CD14-positive monocyte (primary cell): ENCODE data around the gene ZNF423. TPM values are rescaled to one million over a fixed set of nuclear protein-coding genes. Genes with fewer than 3 reads are reported as not detected.
A peak's percentile ranks its signal among the peaks of the same experiment; 100 is the strongest.

Source experiments
- DNase-seq, 3 donors: peaks; one replicate each; pipeline ENCODE4 v3.0.0-alpha.2; 2011 to 2022
- H2AFZ ChIP-seq: 2 replicates; pipeline ENCODE4 v1.6.0; 2012; ENCODE audit warnings: mild to moderate bottlenecking, low read depth, low read length, inconsistent platforms; ENCODE audit not compliant: insufficient read depth, poor library complexity, severe bottlenecking
- H3K27ac ChIP-seq, 2 donors: 1 replicate in 1 of 2; 2 replicates in 1 of 2; pipeline ENCODE4 v1.5.1; 2012 to 2013; ENCODE audit warnings: low read length in 2 of 2, control low read depth in 1 of 2, inconsistent platforms in 1 of 2, low read depth in 1 of 2, mild to moderate bottlenecking in 1 of 2
- H3K27me3 ChIP-seq, 2 donors: one replicate each; pipeline versions ENCODE4 v1.6.0 to v1.6.1; 2011 to 2013; ENCODE audit warnings: low read length in 2 of 2; ENCODE audit not compliant: control insufficient read depth in 2 of 2, insufficient read depth in 2 of 2
- H3K36me3 ChIP-seq, 2 donors: replicated peaks in 1 of 2; 1 replicate in 1 of 2; 2 replicates in 1 of 2; pipeline versions ENCODE4 v1.5.1 to v1.6.1; 2012 to 2013; ENCODE audit warnings: low read length in 2 of 2, control low read depth in 1 of 2, inconsistent platforms in 1 of 2, mild to moderate bottlenecking in 1 of 2; ENCODE audit not compliant: insufficient read depth in 2 of 2, control insufficient read depth in 1 of 2
- H3K4me1 ChIP-seq, 2 donors: 1 replicate in 1 of 2; 2 replicates in 1 of 2; pipeline versions ENCODE4 v1.5.1 to v1.6.1; 2012 to 2013; ENCODE audit warnings: low read length in 2 of 2, control low read depth in 1 of 2, inconsistent platforms in 1 of 2, mild to moderate bottlenecking in 1 of 2, moderate library complexity in 1 of 2; ENCODE audit not compliant: insufficient read depth in 2 of 2, control insufficient read depth in 1 of 2
- H3K4me2 ChIP-seq: replicated peaks from 2 replicates; pipeline ENCODE3; 2012; ENCODE audit warnings: low read length, moderate library complexity, mild to moderate bottlenecking; ENCODE audit not compliant: poor library complexity, severe bottlenecking; ENCODE audit errors: extremely low read depth
- H3K4me3 ChIP-seq, 3 experiments: fragments of 200-600 bp in 1 of 3; sonication (generic) in 1 of 3; replicated peaks in 1 of 3; 1 replicate in 2 of 3; 2 replicates in 1 of 3; pipeline ENCODE4 v1.5.1; 2011 to 2013; ENCODE audit warnings: low read length in 3 of 3, mild to moderate bottlenecking in 3 of 3, control low read depth in 2 of 3, low read depth in 2 of 3, inconsistent platforms in 1 of 3, moderate library complexity in 1 of 3
- H3K79me2 ChIP-seq: 2 replicates; pipeline ENCODE4 v1.6.0; 2012; ENCODE audit warnings: mild to moderate bottlenecking, control low read depth, inconsistent platforms, low read length, moderate library complexity; ENCODE audit not compliant: insufficient read depth
- H3K9ac ChIP-seq: 2 replicates; pipeline ENCODE4 v1.6.0; 2017; ENCODE audit warnings: low read length, mild to moderate bottlenecking; ENCODE audit not compliant: insufficient read depth, poor library complexity, severe bottlenecking
- H3K9me3 ChIP-seq, 2 donors: replicated peaks in 1 of 2; 1 replicate in 1 of 2; 2 replicates in 1 of 2; pipeline versions ENCODE4 v1.5.1 to v1.6.1; 2012 to 2013; ENCODE audit warnings: low read length in 2 of 2, control low read depth in 1 of 2; ENCODE audit not compliant: control insufficient read depth in 1 of 2, insufficient read depth in 1 of 2
- H4K20me1 ChIP-seq: 2 replicates; pipeline ENCODE4 v1.6.0; 2012; ENCODE audit warnings: mild to moderate bottlenecking, low read length, control low read depth, moderate library complexity; ENCODE audit not compliant: insufficient read depth
- H3K27ac Mint-ChIP-seq, 7 donors: one replicate each; pipeline ENCODE4 v1.8.0; 2020; ENCODE audit warnings: mild to moderate bottlenecking in 7 of 7, mixed read lengths in 7 of 7, moderate library complexity in 6 of 7, inconsistent platforms in 2 of 7
- H3K27me3 Mint-ChIP-seq, 3 donors: one replicate each; pipeline ENCODE4 v1.8.0; 2021 to 2022; ENCODE audit warnings: low read depth in 3 of 3, mild to moderate bottlenecking in 3 of 3, mixed read lengths in 3 of 3, moderate library complexity in 3 of 3, inconsistent platforms in 1 of 3
- H3K36me3 Mint-ChIP-seq, 2 donors: one replicate each; pipeline ENCODE4 v1.8.0; 2020; ENCODE audit warnings: mixed read lengths in 2 of 2, inconsistent platforms in 1 of 2, mild to moderate bottlenecking in 1 of 2
- H3K4me1 Mint-ChIP-seq: one replicate; pipeline ENCODE4 v1.8.0; 2020; ENCODE audit warnings: mild to moderate bottlenecking, mixed read lengths
- H3K4me3 Mint-ChIP-seq, 2 donors: one replicate each; pipeline ENCODE4 v1.8.0; 2020; ENCODE audit warnings: mild to moderate bottlenecking in 2 of 2, mixed read lengths in 2 of 2, moderate library complexity in 1 of 2
- H3K9me3 Mint-ChIP-seq, 7 donors: one replicate each; pipeline ENCODE4 v1.8.0; 2020 to 2022; ENCODE audit warnings: mixed read lengths in 7 of 7, mild to moderate bottlenecking in 6 of 7, moderate library complexity in 6 of 7, inconsistent platforms in 2 of 7
- CTCF ChIP-seq: fragments of 200-600 bp; IDR thresholded peaks from one replicate; pipeline ENCODE4 v1.8.0; 2022; ENCODE audit warnings: antibody characterized with exemption, mild to moderate bottlenecking
- WGBS: methylation state at CpG from one replicate; pipeline ENCODE4 v1.1.5; 2013; ENCODE audit warnings: missing lambda C conversion rate; ENCODE audit not compliant: insufficient coverage; 5-methylcytosine and 5-hydroxymethylcytosine counted together
- intact Hi-C, 2 donors: fragments of 100-400 bp; cut with micrococcal nuclease; formaldehyde crosslinking; loops; one replicate each; pipeline versions ENCODE4 v1.15.0 to v1.15.1; 2023
- polyA minus RNA-seq: library from RNA; depleted of rRNA, polyadenylated mRNA; stranded (reverse); fragments of >200 nt; gene quantifications from 2 replicates; pipeline ENCODE4 v1.2.3, GENCODE V29; 2012
- polyA plus RNA-seq, 3 donors: library from polyadenylated mRNA; depleted of rRNA in 1 of 3; unstranded in 2 of 3; stranded (reverse) in 1 of 3; fragments of 300-500 nt in 2 of 3; fragments of >200 nt in 1 of 3; fragmentation: Illumina TruSeq in 2 of 3; gene quantifications; 1 replicate in 2 of 3; 2 replicates in 1 of 3; pipeline ENCODE4 v1.2.3, GENCODE V29; 2012 to 2021
- total RNA-seq, 12 experiments: library from RNA in 1 of 12; stranded (reverse) in 1 of 12; fragments of 120-200 nt in 1 of 12; gene quantifications; one replicate each; pipeline ENCODE4 v1.2.4 and lab custom pipeline; 2013 to 2026; ENCODE audit warnings: mixed read lengths in 6 of 12, inconsistent platforms in 1 of 12

ZNF423 gene
- total RNA-seq (2013): 0.04 TPM
- not detected for polyA plus RNA-seq
- under 0.01 TPM in 1 of 2 replicates, not detected in the other for polyA minus RNA-seq
- total RNA-seq (lab: John Stamatoyannopoulos, UW): 0 to 1.8 (median 0.08) reads per million in 11 experiments

GRCh38 chr16:49855822-49856671 is at the start of gene ZNF423:
TSS of gene ZNF423 (minus strand) at chr16:49856112. CDS start at chr16:49855774, 338 bp downstream.
- peaks cover 57 to 87% (median 73%) of the 10 kb centered on the region in 3 donors for H3K27me3 Mint-ChIP-seq
- H3K27ac ChIP-seq: no peak within 1 kb of the TSS

More at GRCh38 chr16:49855822-49856671, at the start of gene ZNF423:
- H3K36me3 Mint-ChIP-seq: peaks cover 2 to 7% of the 10 kb centered on the region in 2 donors
- H3K9me3 Mint-ChIP-seq: peaks cover 0 to 15% (median 11%) of the 10 kb centered on the region in 7 donors
- no peak within 1 kb of the TSS for H3K27ac Mint-ChIP-seq
- Histone ChIP-seq H2AFZ (peak within 1 kb of the TSS; percentile 85), H3K4me2 (peak within 1 kb of the TSS; percentile 95), H3K36me3 (no peaks in the 10 kb centered on the region), H3K4me1 (peaks cover 31 to 43% of the 10 kb centered on the region in 2 donors), H3K4me3 (peak within 1 kb of the TSS; percentile 23 to 79 (median 57)), H4K20me1 (no peaks in the 10 kb centered on the region), H3K9ac (peak within 1 kb of the TSS; percentile 59), H3K27me3 (peaks cover 41 to 78% of the 10 kb centered on the region in 2 donors), H3K9me3 (peaks cover 0 to 14% of the 10 kb centered on the region in 2 donors), H3K79me2 (no peaks in the 10 kb centered on the region)
- intact Hi-C loops: no loop called here
- DNase-seq: no peak
- peaks cover 24% of the 10 kb centered on the region for H3K4me1 Mint-ChIP-seq
- peak within 1 kb of the TSS; percentile 78 to 93 for H3K4me3 Mint-ChIP-seq
- under 1% methylated on average over 28 of the region's 70 CpGs for WGBS
- TF ChIP-seq CTCF: no peak
